ENCODE measurements around the gene POLE. TPM values are rescaled to one million over a fixed set of nuclear protein-coding genes. Genes with fewer than 3 reads are reported as not detected.

POLE gene
- total and polyA plus RNA-seq, 8 donors: 7.2 to 45.7 (median 16.0) TPM

GRCh38 chr12:132718644-132719043 lies 31.5 kb upstream of the POLE start:
- Histone ChIP-seq H3K27me3 (no peaks in the 10 kb centered on the region), H3K4me1 (no peaks in the 10 kb centered on the region), H3K27ac (no peak overlapping the region), H3K4me3 (no peak overlapping the region), H3K9me3 (no peaks in the 10 kb centered on the region), H3K36me3 (peaks cover 2 to 34% (median 10%) of the 10 kb centered on the region in 3 donors)
- 93 to 94% methylated on average over 19 to 21 of the region's 21 CpGs for WGBS, 2 donors
- intact Hi-C loops (cut with DNase I): no loop called here
- no peak for ATAC-seq
- no peak for TF ChIP-seq CTCF (IDR thresholded peaks at IDR 0.05)
- DNase-seq: peak in 1 of 6 donors; percentile 67
- FAIRE-seq: no peak

GRCh38 chr12:132717531-132718387 lies 30.6 kb upstream of the POLE start:
- Histone ChIP-seq H3K27me3 (no peaks in the 10 kb centered on the region), H3K4me3 (no peak overlapping the region), H3K9me3 (no peaks in the 10 kb centered on the region), H3K27ac (no peak overlapping the region), H3K36me3 (peaks cover 2 to 27% (median 10%) of the 10 kb centered on the region in 3 donors), H3K4me1 (no peaks in the 10 kb centered on the region)
- 96% methylated on average over 61 of the region's 61 CpGs for WGBS, 2 donors
- TF ChIP-seq CTCF (IDR thresholded peaks at IDR 0.05): no peak
- intact Hi-C loops (cut with DNase I): no loop called here
- FAIRE-seq: no peak
- peak in 1 of 4 donors; percentile 3 for ATAC-seq
- DNase-seq: peak in 1 of 6 donors; percentile 79

DNA sequence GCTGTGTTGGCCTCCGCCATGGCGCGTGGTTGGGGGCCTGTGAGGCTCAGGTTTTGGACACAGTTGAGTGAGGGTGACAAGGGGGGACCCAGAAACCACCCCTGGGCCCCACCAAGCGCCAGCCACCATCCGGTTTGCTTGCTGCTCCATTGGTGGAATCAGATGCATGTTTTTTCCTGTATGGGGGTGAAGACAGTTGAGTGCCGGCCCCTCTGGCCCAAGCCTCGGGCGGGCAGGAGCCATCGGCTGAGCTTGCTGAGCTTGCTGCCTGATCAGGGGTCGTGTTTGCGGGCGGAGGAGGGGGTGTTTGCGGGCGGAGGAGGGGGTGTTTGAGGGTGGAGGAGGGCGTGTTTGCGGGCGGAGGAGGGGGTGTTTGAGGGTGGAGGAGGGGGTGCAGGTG lies 29.9 kb upstream of the POLE start:
- TF ChIP-seq CTCF (IDR thresholded peaks at IDR 0.05): no peak
- no peak for FAIRE-seq
- no peaks in the 10 kb centered on the region for H3K9me3 ChIP-seq
- peak in 1 of 6 donors; percentile 69 for DNase-seq
- no peaks in the 10 kb centered on the region for H3K27me3 ChIP-seq
- no peak for ATAC-seq
- peaks cover 0 to 2% (median 1%) of the 10 kb centered on the region in 3 donors for H3K4me1 ChIP-seq
- WGBS, 2 donors: 89% methylated on average over 17 of the region's 17 CpGs
- no peak overlapping the region for H3K27ac ChIP-seq
- intact Hi-C loops (cut with DNase I): no loop called here
- peaks cover 2 to 27% (median 10%) of the 10 kb centered on the region in 3 donors for H3K36me3 ChIP-seq
- no peak overlapping the region for H3K4me3 ChIP-seq

DNA sequence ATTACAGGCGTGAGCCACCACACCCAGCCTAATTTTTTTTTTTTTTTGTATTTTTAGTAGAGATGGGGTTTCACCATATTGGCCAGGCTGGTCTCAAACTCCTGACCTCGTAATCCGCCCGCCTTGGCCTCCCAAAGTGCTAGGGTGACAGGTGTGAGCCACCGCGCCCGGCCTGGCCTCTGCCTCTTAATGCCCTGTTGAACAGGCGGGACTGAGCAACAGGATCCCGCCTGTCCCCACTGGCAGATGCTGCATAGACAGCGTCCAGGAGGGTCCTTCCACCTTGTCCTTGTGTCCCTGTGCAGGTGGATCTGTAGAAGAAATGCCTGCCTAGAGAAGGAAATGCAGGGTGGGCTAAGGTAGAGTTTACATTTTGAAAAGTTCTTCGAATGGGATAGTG lies 29.2 kb upstream of the POLE start:
- no peaks in the 10 kb centered on the region for H3K9me3 ChIP-seq
- H3K27ac ChIP-seq: no peak overlapping the region
- intact Hi-C loops (cut with DNase I): no loop called here
- DNase-seq: no peak
- H3K4me3 ChIP-seq: no peak overlapping the region
- H3K36me3 ChIP-seq: peaks cover 2 to 27% (median 10%) of the 10 kb centered on the region in 3 donors
- H3K4me1 ChIP-seq: peaks cover 0 to 8% (median 6%) of the 10 kb centered on the region in 3 donors
- no peak for TF ChIP-seq CTCF (IDR thresholded peaks at IDR 0.05)
- 76 to 92% methylated on average over 11 of the region's 11 CpGs for WGBS, 2 donors
- no peak for FAIRE-seq
- no peaks in the 10 kb centered on the region for H3K27me3 ChIP-seq
- no peak for ATAC-seq

DNA sequence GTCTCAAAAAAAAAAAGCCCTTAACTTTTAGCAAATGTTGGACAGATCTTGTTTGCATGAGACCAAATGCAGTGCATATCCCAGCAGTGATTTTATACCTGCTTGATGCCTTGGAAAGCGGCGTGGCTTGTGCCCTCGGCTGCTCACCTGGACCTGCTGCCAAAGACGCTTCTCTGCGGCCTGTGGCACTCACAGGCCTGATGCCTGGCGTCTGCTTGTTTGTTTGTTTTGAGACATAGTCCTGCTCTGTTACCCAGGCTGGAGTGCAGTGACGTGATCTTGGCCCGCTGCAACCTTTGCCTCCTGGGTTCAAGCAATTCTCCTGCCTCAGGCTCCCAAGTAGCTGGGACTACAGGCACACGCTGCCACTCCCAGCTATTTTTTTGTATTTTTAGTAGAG lies 28.7 kb upstream of the POLE start:
- no peak for ATAC-seq
- Histone ChIP-seq H3K4me1 (peaks cover 0 to 8% (median 6%) of the 10 kb centered on the region in 3 donors), H3K9me3 (no peaks in the 10 kb centered on the region), H3K4me3 (no peak overlapping the region), H3K36me3 (peaks cover 2 to 23% (median 10%) of the 10 kb centered on the region in 3 donors), H3K27me3 (no peaks in the 10 kb centered on the region), H3K27ac (no peak overlapping the region)
- FAIRE-seq: no peak
- no peak for TF ChIP-seq CTCF (IDR thresholded peaks at IDR 0.05)
- 83 to 88% methylated on average over 9 of the region's 9 CpGs for WGBS, 2 donors
- DNase-seq: peak in 1 of 6 donors; percentile 29
- intact Hi-C loops (cut with DNase I): no loop called here
